Activated CD8-positive, alpha-beta T cell treated with anti-CD3 and anti-CD28 coated beads, Interleukin-2, amount 10 ng/mL, durations not matched to agents 7 days and 5 days (primary cell): ENCODE measurements around the gene RPL10A. TPM values are rescaled to one million over a fixed set of nuclear protein-coding genes. Genes with fewer than 3 reads are reported as not detected.

Source experiments
- ATAC-seq: fragments of 150-1000 bp; cut with Tn5 transposase; one replicate; pipeline ENCODE4 v1.10.0; 2021; ENCODE audit warnings: moderate library complexity
- CTCF ChIA-PET: fragments of 350-600 bp; sonication (Branson Sonifier 250); formaldehyde crosslinking; loops from one replicate; lab custom pipeline; 2021; ENCODE audit warnings: antibody characterized with exemption; lab: Charles Lee
- POLR2A ChIA-PET: fragments of 350-600 bp; sonication (Branson Sonifier 250); formaldehyde crosslinking; loops from one replicate; lab custom pipeline; 2021; ENCODE audit warnings: antibody characterized with exemption; lab: Charles Lee
- DNase-seq: peaks from one replicate; pipeline ENCODE4 v3.0.0-alpha.2; 2020
- H3K27ac Mint-ChIP-seq: one replicate; pipeline ENCODE4 v1.8.0; 2021; ENCODE audit warnings: mild to moderate bottlenecking, mixed read lengths
- H3K27me3 Mint-ChIP-seq: one replicate; pipeline ENCODE4 v1.8.0; 2021; ENCODE audit warnings: low read depth, mixed read lengths
- H3K36me3 Mint-ChIP-seq: one replicate; pipeline ENCODE4 v1.8.0; 2021; ENCODE audit warnings: low read depth, mixed read lengths
- H3K4me1 Mint-ChIP-seq: one replicate; pipeline ENCODE4 v1.8.0; 2021; ENCODE audit warnings: low read depth, mixed read lengths
- H3K4me3 Mint-ChIP-seq: one replicate; pipeline ENCODE4 v1.8.0; 2021; ENCODE audit warnings: mild to moderate bottlenecking, mixed read lengths
- H3K9me3 Mint-ChIP-seq: one replicate; pipeline ENCODE4 v1.8.0; 2022; ENCODE audit warnings: mixed read lengths; ENCODE audit not compliant: insufficient read depth
- total RNA-seq, 2 experiments: library from RNA; stranded (reverse); gene quantifications; one replicate each; pipeline ENCODE4 v1.2.3, GENCODE V29; 2021

The RPL10A gene
- total RNA-seq, 2 experiments from 2014 or later: 1,398 to 1,443 TPM

- DNase-seq (no peak), ATAC-seq (peak; percentile 8)
- CTCF ChIA-PET: interaction anchor here (1.2 to 4.3 kb wide), 10 partner anchors 16 to 268 kb away, joined by 4 to 45 read pairs (median 13); partner anchors contain the start of genes ARMC12, DEF6, FANCE and PPARD
- peaks cover 81% of the 10 kb centered on the region for H3K36me3 Mint-ChIP-seq
- no peaks in the 10 kb centered on the region for H3K27me3 Mint-ChIP-seq
- peaks cover 41% of the 10 kb centered on the region for H3K4me1 Mint-ChIP-seq
- peak overlapping the region; percentile 83 for H3K4me3 Mint-ChIP-seq
- POLR2A ChIA-PET: interaction anchor here (1.0 to 3.0 kb wide), 10 partner anchors 8 to 205 kb away, joined by 3 to 18 read pairs (median 5); partner anchors contain the start of genes DEF6 and TEAD3
- no peaks in the 10 kb centered on the region for H3K9me3 Mint-ChIP-seq
- peak overlapping the region; percentile 99 for H3K27ac Mint-ChIP-seq
Measured at GRCh38 chr6:35468980-35469750, 964 bp downstream of the RPL10A start.

- no peak for DNase-seq
- POLR2A ChIA-PET: interaction anchor here (0.8 to 3.0 kb wide), 4 partner anchors 125 to 266 kb away, joined by 3 to 18 read pairs (median 4); partner anchors contain the start of gene DEF6
- peak overlapping the region; percentile 83 for H3K4me3 Mint-ChIP-seq
- no peak for ATAC-seq
- H3K27ac Mint-ChIP-seq: peak overlapping the region; percentile 99
- peaks cover 80% of the 10 kb centered on the region for H3K36me3 Mint-ChIP-seq
- CTCF ChIA-PET: interaction anchor here (1.2 to 4.3 kb wide), 4 partner anchors 20 to 172 kb away, joined by 4 to 45 read pairs (median 14); partner anchors contain the start of gene DEF6
- peaks cover 41% of the 10 kb centered on the region for H3K4me1 Mint-ChIP-seq
- no peaks in the 10 kb centered on the region for H3K27me3 Mint-ChIP-seq
- no peaks in the 10 kb centered on the region for H3K9me3 Mint-ChIP-seq
Measured at GRCh38 chr6:35469751-35470662, 1.8 kb downstream of the RPL10A start.

GRCh38 chr6:35470663-35471120 is 2.5 kb downstream of the RPL10A start:
- Mint-ChIP-seq H3K4me3 (peak overlapping the region; percentile 83), H3K27ac (peak overlapping the region; percentile 70), H3K9me3 (no peaks in the 10 kb centered on the region), H3K36me3 (peaks cover 75% of the 10 kb centered on the region), H3K4me1 (peaks cover 41% of the 10 kb centered on the region), H3K27me3 (no peaks in the 10 kb centered on the region)
- CTCF ChIA-PET: interaction anchor here (0.9 to 2.2 kb wide), 4 partner anchors 20 to 266 kb away, joined by 3 to 10 read pairs (median 6); partner anchors contain the start of gene ARMC12
- DNase-seq: no peak
- POLR2A ChIA-PET: interaction anchor here (0.6 to 1.3 kb wide), 3 partner anchors 11 to 266 kb away, joined by 3 read pairs; partner anchors contain the start of gene FANCE
- ATAC-seq: no peak

- H3K4me3 Mint-ChIP-seq: peak overlapping the region; percentile 29
Measured at GRCh38 chr6:35471836-35472345, 3.7 kb downstream of the RPL10A start.

GRCh38 chr6:35473075-35473849 is 5.1 kb downstream of the RPL10A start:
- POLR2A ChIA-PET: interaction anchor here (1.0 to 2.8 kb wide), 2 partner anchors 8 to 24 kb away, joined by 4 to 10 read pairs; no protein-coding TSS in a partner anchor

More at GRCh38 chr6:35471836-35472345, 3.7 kb downstream of the RPL10A start:
- ChIA-PET CTCF (interaction anchor here (1.2 to 2.2 kb wide), 5 partner anchors 10 to 265 kb away, joined by 4 to 10 read pairs (median 6); partner anchors contain the start of gene ARMC12), POLR2A (interaction anchor here (0.8 to 2.8 kb wide), 3 partner anchors 9 to 20 kb away, joined by 3 to 10 read pairs (median 3); partner anchors contain the start of gene FANCE)
- Mint-ChIP-seq H3K27ac (peak overlapping the region; percentile 46), H3K27me3 (no peaks in the 10 kb centered on the region), H3K4me1 (peaks cover 41% of the 10 kb centered on the region), H3K36me3 (peaks cover 68% of the 10 kb centered on the region), H3K9me3 (no peaks in the 10 kb centered on the region)
- ATAC-seq (no peak), DNase-seq (no peak)

GRCh38 chr6:35473850-35474130 is 5.6 kb downstream of the RPL10A start:
- DNase-seq (no peak), ATAC-seq (no peak)
- Mint-ChIP-seq H3K9me3 (no peaks in the 10 kb centered on the region), H3K4me1 (peaks cover 33% of the 10 kb centered on the region), H3K4me3 (no peak overlapping the region), H3K27ac (peak overlapping the region; percentile 49), H3K36me3 (peaks cover 51% of the 10 kb centered on the region), H3K27me3 (no peaks in the 10 kb centered on the region)
- ChIA-PET CTCF (interaction anchor here (1.3 to 1.5 kb wide), 2 partner anchors 78 to 263 kb away, joined by 3 to 4 read pairs; partner anchors contain the start of gene ARMC12), POLR2A (interaction anchor here (1.0 to 2.8 kb wide), 2 partner anchors 8 to 24 kb away, joined by 4 to 10 read pairs; no protein-coding TSS in a partner anchor)

More at GRCh38 chr6:35473075-35473849, 5.1 kb downstream of the RPL10A start:
- H3K4me1 Mint-ChIP-seq: peaks cover 33% of the 10 kb centered on the region
- CTCF ChIA-PET: interaction anchor here (1.1 to 1.5 kb wide), 3 partner anchors 79 to 264 kb away, joined by 3 to 4 read pairs (median 3); partner anchors contain the start of genes ARMC12 and DEF6
- peaks cover 56% of the 10 kb centered on the region for H3K36me3 Mint-ChIP-seq
- no peaks in the 10 kb centered on the region for H3K9me3 Mint-ChIP-seq
- H3K27ac Mint-ChIP-seq: no peak overlapping the region
- no peaks in the 10 kb centered on the region for H3K27me3 Mint-ChIP-seq
- ATAC-seq (no peak), DNase-seq (no peak)
- no peak overlapping the region for H3K4me3 Mint-ChIP-seq

- H3K27me3 Mint-ChIP-seq: no peaks in the 10 kb centered on the region
- no peaks in the 10 kb centered on the region for H3K9me3 Mint-ChIP-seq
- no peak for DNase-seq
- no peak overlapping the region for H3K4me3 Mint-ChIP-seq
- POLR2A ChIA-PET: interaction anchor here (1.0 to 2.8 kb wide), 2 partner anchors 7 to 23 kb away, joined by 4 to 10 read pairs; no protein-coding TSS in a partner anchor
- no peak overlapping the region for H3K27ac Mint-ChIP-seq
- H3K4me1 Mint-ChIP-seq: peaks cover 33% of the 10 kb centered on the region
- peaks cover 45% of the 10 kb centered on the region for H3K36me3 Mint-ChIP-seq
- ATAC-seq: peak; percentile 16
- CTCF ChIA-PET: interaction anchor here (1.3 to 1.5 kb wide), 2 partner anchors 78 to 262 kb away, joined by 3 to 4 read pairs; partner anchors contain the start of gene ARMC12
Measured at GRCh38 chr6:35474131-35474941, 6.1 kb downstream of the RPL10A start.

- ATAC-seq (peak; percentile 17), DNase-seq (no peak)
- Mint-ChIP-seq H3K4me3 (no peak overlapping the region), H3K27me3 (no peaks in the 10 kb centered on the region), H3K27ac (no peak overlapping the region), H3K36me3 (peaks cover 38% of the 10 kb centered on the region), H3K4me1 (peaks cover 28% of the 10 kb centered on the region), H3K9me3 (no peaks in the 10 kb centered on the region)
- POLR2A ChIA-PET: no interaction called here
- CTCF ChIA-PET: no interaction called here
Measured at GRCh38 chr6:35474942-35475570, 6.9 kb downstream of the RPL10A start.

- H3K27ac Mint-ChIP-seq: no peak overlapping the region
- no peak for ATAC-seq
- POLR2A ChIA-PET: no interaction called here
- peaks cover 23% of the 10 kb centered on the region for H3K4me1 Mint-ChIP-seq
- H3K36me3 Mint-ChIP-seq: peaks cover 33% of the 10 kb centered on the region
- no peaks in the 10 kb centered on the region for H3K9me3 Mint-ChIP-seq
- no peaks in the 10 kb centered on the region for H3K27me3 Mint-ChIP-seq
- no peak for DNase-seq
- CTCF ChIA-PET: no interaction called here
- H3K4me3 Mint-ChIP-seq: no peak overlapping the region
Measured at GRCh38 chr6:35475573-35475972, 7.4 kb downstream of the RPL10A start.
